HFFc6 (cell line): ENCODE measurements around the gene CCNY. TPM values are rescaled to one million over a fixed set of nuclear protein-coding genes. Genes with fewer than 3 reads are reported as not detected.

ENCODE experiments used
- DNase-seq: peaks from one replicate; pipeline ENCODE4 v3.0.0-alpha.2; 2018
- H3K27ac Mint-ChIP-seq: 2 replicates; pipeline ENCODE4 v1.8.0; 2020; ENCODE audit warnings: mild to moderate bottlenecking, mixed read lengths
- H3K27me3 Mint-ChIP-seq: 2 replicates; pipeline ENCODE4 v1.8.0; 2021; ENCODE audit warnings: mild to moderate bottlenecking, moderate library complexity, mixed read lengths; ENCODE audit not compliant: insufficient read depth
- H3K36me3 Mint-ChIP-seq: 2 replicates; pipeline ENCODE4 v1.8.0; 2021; ENCODE audit warnings: low read depth, mixed read lengths
- H3K4me1 Mint-ChIP-seq: 2 replicates; pipeline ENCODE4 v1.8.0; 2020; ENCODE audit warnings: low read depth, mixed read lengths
- H3K4me3 Mint-ChIP-seq: 2 replicates; pipeline ENCODE4 v1.8.0; 2020; ENCODE audit warnings: mild to moderate bottlenecking, moderate library complexity, mixed read lengths
- H3K9me3 Mint-ChIP-seq: 2 replicates; pipeline ENCODE4 v1.8.0; 2020; ENCODE audit warnings: mild to moderate bottlenecking, mixed read lengths
- CTCF ChIP-seq: fragments of 200-600 bp; sonication (generic); IDR thresholded peaks from 2 replicates; pipeline ENCODE4 v1.5.0; 2021; ENCODE audit warnings: antibody characterized with exemption, mild to moderate bottlenecking
- total RNA-seq, 6 experiments: library from RNA; stranded (reverse); fragmentation: NEBNext Ultra II Directional; extraction: Animal tissue kit (Norgen Biotek cat#: 25700); gene quantifications; 2 replicates in 1 of 6; 3 replicates in 5 of 6; pipeline ENCODE4 v1.2.3, GENCODE V29; 2021

CCNY gene
- total RNA-seq, 6 experiments from 2014 or later = 60.0 to 76.6 (median 69.9) TPM

GRCh38 chr10:35378541-35379210 is 42.4 kb downstream of the CCNY start:
- Mint-ChIP-seq H3K36me3 (peaks cover 8% of the 10 kb centered on the region; the same call in 1 of the 2 replicates), H3K4me1 (peaks cover 54% of the 10 kb centered on the region), H3K4me3 (no peak overlapping the region), H3K27me3 (peaks cover 4% of the 10 kb centered on the region; the same call in 1 of the 2 replicates), H3K27ac (peak overlapping the region; percentile 54), H3K9me3 (peaks cover 3% of the 10 kb centered on the region; the same call in 1 of the 2 replicates)
- no peak for DNase-seq
- no peak for TF ChIP-seq CTCF

- Mint-ChIP-seq H3K27ac (peak overlapping the region; percentile 54), H3K4me1 (peaks cover 60% of the 10 kb centered on the region), H3K4me3 (no peak overlapping the region), H3K9me3 (peaks cover 3% of the 10 kb centered on the region; the same call in 1 of the 2 replicates), H3K36me3 (peaks cover 8% of the 10 kb centered on the region; the same call in 1 of the 2 replicates), H3K27me3 (peaks cover 4% of the 10 kb centered on the region; the same call in 1 of the 2 replicates)
- no peak for TF ChIP-seq CTCF
- DNase-seq = no peak
Measured at GRCh38 chr10:35379226-35380137, 43.2 kb downstream of the CCNY start.

- H3K27ac Mint-ChIP-seq = no peak overlapping the region
- no peaks in the 10 kb centered on the region for H3K9me3 Mint-ChIP-seq
- no peaks in the 10 kb centered on the region for H3K36me3 Mint-ChIP-seq
- H3K4me1 Mint-ChIP-seq = peaks cover 52% of the 10 kb centered on the region
- H3K4me3 Mint-ChIP-seq = no peak overlapping the region
- DNase-seq = no peak
- TF ChIP-seq CTCF = no peak
- peaks cover 4% of the 10 kb centered on the region; the same call in 1 of the 2 replicates for H3K27me3 Mint-ChIP-seq
Measured at GRCh38 chr10:35382096-35382495, 45.8 kb downstream of the CCNY start.

GRCh38 chr10:35384265-35384868 is 48.1 kb downstream of the CCNY start:
- H3K4me1 Mint-ChIP-seq = peaks cover 49% of the 10 kb centered on the region

More at GRCh38 chr10:35384265-35384868, 48.1 kb downstream of the CCNY start:
- H3K4me3 Mint-ChIP-seq = no peak overlapping the region
- H3K36me3 Mint-ChIP-seq = no peaks in the 10 kb centered on the region
- TF ChIP-seq CTCF = no peak
- no peaks in the 10 kb centered on the region for H3K9me3 Mint-ChIP-seq
- DNase-seq = no peak
- H3K27ac Mint-ChIP-seq = no peak overlapping the region
- no peaks in the 10 kb centered on the region; the same call in 1 of the 2 replicates for H3K27me3 Mint-ChIP-seq
